IMR-90 (cell line): ENCODE results near the gene TFPI. TPM values are rescaled to one million over a fixed set of nuclear protein-coding genes. Genes with fewer than 3 reads are reported as not detected.

Source experiments
- ATAC-seq: fragments of 200-7000 bp; cut with Tn5 transposase; 2 replicates; pipeline ENCODE4 v1.9.1; 2020; ENCODE audit warnings: low read depth, mild to moderate bottlenecking, moderate library complexity
- BruUV-seq: library from RNA; stranded (reverse); fragments of 400-500 nt; replicated peaks from 2 replicates; lab custom pipeline; 2021; lab: Mats Ljungman, UMichigan
- CTCF ChIA-PET: fragments of 300-600 bp; formaldehyde crosslinking; extraction: SDS; loops from one replicate; lab custom pipeline; 2021; ENCODE audit warnings: antibody characterized with exemption; lab: Yijun Ruan, JAX
- POLR2A ChIA-PET: fragments of 300-600 bp; sonication (Branson Sonifier 250); formaldehyde crosslinking; loops from one replicate; lab custom pipeline; 2022; ENCODE audit warnings: antibody characterized with exemption; ENCODE audit not compliant: unreplicated experiment; lab: Charles Lee
- DNase-seq: peaks from one replicate; pipeline ENCODE4 v3.0.0; 2013
- H2AFZ ChIP-seq: replicated peaks from 2 replicates; pipeline ENCODE3; 2013; ENCODE audit warnings: low read length, mild to moderate bottlenecking; ENCODE audit not compliant: poor library complexity
- H2AK5ac ChIP-seq: 2 replicates; pipeline ENCODE4 v1.6.1; 2013; ENCODE audit warnings: low read depth, low read length, inconsistent platforms
- H2AK9ac ChIP-seq: replicated peaks from 2 replicates; pipeline ENCODE3; 2013; ENCODE audit warnings: mild to moderate bottlenecking, low read depth, low read length, moderate library complexity; ENCODE audit not compliant: poor library complexity
- H2BK120ac ChIP-seq: 2 replicates; pipeline ENCODE4 v1.6.1; 2013; ENCODE audit warnings: low read depth, low read length, inconsistent platforms
- H2BK15ac ChIP-seq: 3 replicates; pipeline ENCODE4 v1.6.1; 2013; ENCODE audit warnings: low read depth, low read length, inconsistent platforms
- H2BK20ac ChIP-seq: 2 replicates; pipeline ENCODE4 v1.6.1; 2013; ENCODE audit warnings: low read depth, mild to moderate bottlenecking, inconsistent platforms, low read length, moderate library complexity
- H2BK5ac ChIP-seq: 2 replicates; pipeline ENCODE4 v1.6.1; 2013; ENCODE audit warnings: mild to moderate bottlenecking, low read depth, low read length, inconsistent platforms; ENCODE audit not compliant: poor library complexity, severe bottlenecking
- H3K14ac ChIP-seq: replicated peaks from 2 replicates; pipeline ENCODE4 v1.6.1; 2013; ENCODE audit warnings: low read depth, low read length, inconsistent platforms
- H3K18ac ChIP-seq: 2 replicates; pipeline ENCODE4 v1.6.1; 2013; ENCODE audit warnings: low read depth, low read length, control low read depth
- H3K23ac ChIP-seq: 2 replicates; pipeline ENCODE4 v1.6.1; 2013; ENCODE audit warnings: low read depth, low read length, inconsistent platforms
- H3K27ac ChIP-seq: 2 replicates; pipeline ENCODE4 v1.5.1; 2013; ENCODE audit warnings: mild to moderate bottlenecking, control low read depth, low read length; ENCODE audit not compliant: insufficient read depth
- H3K27me3 ChIP-seq: 2 replicates; pipeline ENCODE4 v1.6.1; 2013; ENCODE audit warnings: low read length; ENCODE audit not compliant: control insufficient read depth, insufficient read depth
- H3K36me3 ChIP-seq: 2 replicates; pipeline ENCODE4 v1.6.1; 2013; ENCODE audit warnings: low read length, mixed read lengths; ENCODE audit not compliant: control insufficient read depth, insufficient read depth
- H3K4ac ChIP-seq: 2 replicates; pipeline ENCODE4 v1.6.1; 2013; ENCODE audit warnings: low read depth, low read length, inconsistent platforms
- H3K4me1 ChIP-seq: 2 replicates; pipeline ENCODE4 v1.6.1; 2013; ENCODE audit warnings: low read length, mixed read lengths; ENCODE audit not compliant: control insufficient read depth, insufficient read depth
- H3K4me2 ChIP-seq: 2 replicates; pipeline ENCODE4 v1.6.1; 2013; ENCODE audit warnings: low read depth, mild to moderate bottlenecking, control low read depth, low read length, moderate library complexity
- H3K4me3 ChIP-seq: 2 replicates; pipeline ENCODE4 v1.5.1; 2013; ENCODE audit warnings: low read depth, mild to moderate bottlenecking, control low read depth, low read length, moderate library complexity; ENCODE audit not compliant: insufficient read depth
- H3K56ac ChIP-seq: 2 replicates; pipeline ENCODE4 v1.6.1; 2013; ENCODE audit warnings: low read length, inconsistent platforms; ENCODE audit not compliant: insufficient read depth; ENCODE audit errors: extremely low read depth
- H3K79me1 ChIP-seq, 2 experiments: 2 replicates each; pipeline ENCODE4 v1.6.1; 2013; ENCODE audit warnings: low read length in 2 of 2, inconsistent platforms in 1 of 2, low read depth in 1 of 2
- H3K9ac ChIP-seq: 2 replicates; pipeline ENCODE4 v1.6.1; 2013; ENCODE audit warnings: low read depth, low read length, control low read depth
- H3K9me1 ChIP-seq: 2 replicates; pipeline ENCODE4 v1.6.1; 2013; ENCODE audit warnings: low read length, inconsistent platforms; ENCODE audit not compliant: insufficient read depth
- H3K9me3 ChIP-seq: 2 replicates; pipeline ENCODE4 v1.6.1; 2013; ENCODE audit warnings: low read length; ENCODE audit not compliant: control insufficient read depth, insufficient read depth
- H4K20me1 ChIP-seq: 2 replicates; pipeline ENCODE4 v1.6.1; 2013; ENCODE audit warnings: low read length, inconsistent platforms; ENCODE audit not compliant: insufficient read depth
- H4K5ac ChIP-seq: 2 replicates; pipeline ENCODE4 v1.6.1; 2013; ENCODE audit warnings: mild to moderate bottlenecking, low read depth, low read length, control low read depth
- H4K8ac ChIP-seq, 2 experiments: 2 replicates each; pipeline ENCODE4 v1.6.1; 2013; ENCODE audit warnings: low read depth in 2 of 2, low read length in 2 of 2, control low read depth in 1 of 2, inconsistent platforms in 1 of 2
- H4K91ac ChIP-seq: 2 replicates; pipeline ENCODE4 v1.6.1; 2013; ENCODE audit warnings: low read depth, low read length, inconsistent platforms; ENCODE audit not compliant: insufficient read depth
- MAFK ChIP-seq: IDR thresholded peaks from 2 replicates; pipeline ENCODE4 v1.6.1; 2012; ENCODE audit warnings: low read depth, low read length, improper control_type of control experiment
- RCOR1 ChIP-seq: IDR thresholded peaks from 2 replicates; pipeline ENCODE4 v1.6.1; 2012; ENCODE audit warnings: mild to moderate bottlenecking, low read length, improper control_type of control experiment; ENCODE audit not compliant: insufficient replicate concordance
- dilution Hi-C: fragments of 300-500 bp; cut with HindIII; formaldehyde crosslinking; loops from one replicate; pipeline ENCODE4 v1.14.3; 2018; ENCODE audit warnings: low sequenced_read_pairs; ENCODE audit not compliant: unreplicated experiment
- in situ Hi-C: fragments of 300-500 bp; cut with MboI; formaldehyde crosslinking; loops from 3 replicates; pipeline ENCODE4 v1.14.3; 2019; ENCODE audit warnings: low sequenced_read_pairs, inconsistent platforms, mixed read lengths
- intact Hi-C: fragments of 100-400 bp; cut with micrococcal nuclease; formaldehyde crosslinking; loops from 2 replicates; pipeline ENCODE4 v1.10.0; 2022
- polyA plus RNA-seq, 3 experiments: library from polyadenylated mRNA; depleted of rRNA; stranded (reverse); fragments of >200 nt; gene quantifications; 2 replicates each; pipeline ENCODE4 v1.2.3, GENCODE V29; 2012; ENCODE audit warnings: low replicate concordance in 1 of 3
- total RNA-seq: library from RNA; depleted of rRNA; stranded (reverse); fragments of >200 nt; gene quantifications from 2 replicates; pipeline ENCODE4 v1.2.3, GENCODE V29; 2012

The TFPI gene
- total and polyA plus RNA-seq, 2 of the 4 experiments (the other 2 are of a cell fraction): 33.9 to 83.0 TPM

- no peak for TF ChIP-seq RCOR1
These were observed 9.7 kb downstream of the TFPI start (continued) for GRCh38 chr2:187544371-187545080.

- peak; percentile 6; the same call in 1 of the 2 replicates for ATAC-seq
- Histone ChIP-seq H3K4me2 (peak overlapping the region; percentile 44), H3K27me3 (no peaks in the 10 kb centered on the region), H3K36me3 (peaks cover 17% of the 10 kb centered on the region), H3K23ac (peak overlapping the region; percentile 50; the same call in 1 of the 2 replicates), H3K4me3 (no peak overlapping the region), H3K56ac (no peak overlapping the region), H3K18ac (peak overlapping the region; percentile 73; the same call in 1 of the 2 replicates), H3K9me3 (no peaks in the 10 kb centered on the region), H2AK9ac (no peak overlapping the region), H4K5ac (0 out of 2 replicates have a peak overlapping the region, but pooled peaks have one; percentile 51), H2BK5ac (peak overlapping the region; percentile 82), H3K9ac (no peak overlapping the region), H2BK120ac (peak overlapping the region; percentile 64), H3K4me1 (peaks cover 13% of the 10 kb centered on the region), H3K9me1 (no peaks in the 10 kb centered on the region), H3K4ac (peak overlapping the region; percentile 52; the same call in 1 of the 2 replicates), H4K20me1 (no peaks in the 10 kb centered on the region), H4K91ac (no peak overlapping the region), H2AK5ac (peak overlapping the region; percentile 62; the same call in 1 of the 2 replicates), H3K27ac (no peak overlapping the region), H2AFZ (no peak overlapping the region), H2BK20ac (peak overlapping the region; percentile 63; the same call in 1 of the 2 replicates), H3K79me1 (peaks cover 6 to 29% of the 10 kb centered on the region in 2 experiments), H2BK15ac (0 out of 3 replicates have a peak overlapping the region, but pooled peaks have one; percentile 32), H4K8ac (peak overlapping the region; percentile 45 to 46; a peak in 3 of 4 replicates), H3K14ac (0 out of 2 replicates have a peak overlapping the region, but pooled peaks have one; percentile 65)
- in situ Hi-C loops (no loop called here), dilution Hi-C loops (no loop called here), intact Hi-C loops (no loop called here)
- BruUV-seq: no TSS peak
- TF ChIP-seq MAFK: no peak
- DNase-seq: no peak
- CTCF ChIA-PET: no interaction called here
- POLR2A ChIA-PET: interaction anchor here (0.6 kb wide), 1 partner anchor 56 kb away, joined by 11 read pairs; no protein-coding TSS in a partner anchor
These were observed 10.7 kb downstream of the TFPI start for GRCh38 chr2:187543488-187543887.
